K562 (cell line): ENCODE measurements around the gene AIG1. TPM values are rescaled to one million over a fixed set of nuclear protein-coding genes. Genes with fewer than 3 reads are reported as not detected.

Experiments used
- ATF1 ChIP-seq, 2 experiments: fragments of 450-650 bp in 1 of 2; IDR thresholded peaks; 2 replicates each; pipeline ENCODE4 v1.6.1; 2016; ENCODE audit warnings: missing compliant biosample characterization in 1 of 2, missing genetic modification characterization in 1 of 2
- ATF6 ChIP-seq: sonication (generic); formaldehyde crosslinking; IDR thresholded peaks from 2 replicates; pipeline ENCODE4 v1.4.0; 2020; ENCODE audit warnings: mild to moderate bottlenecking, missing genetic modification reagents
- CAMTA2 ChIP-seq: fragments of 250-450 bp; sonication (Bioruptor Pico); conservative IDR thresholded peaks from 2 replicates; pipeline ENCODE4 v1.5.1; 2022
- CBFA2T2 ChIP-seq: fragments of 450-650 bp; conservative IDR thresholded peaks from 2 replicates; pipeline ENCODE4 v1.6.1; 2017; ENCODE audit warnings: mild to moderate bottlenecking
- ERF ChIP-seq: fragments of 450-650 bp; formaldehyde crosslinking; IDR thresholded peaks from 2 replicates; pipeline ENCODE4 v1.4.0; 2020; ENCODE audit warnings: mild to moderate bottlenecking, mixed read lengths
- HDAC8 ChIP-seq: fragments of 450-650 bp; IDR thresholded peaks from 2 replicates; pipeline ENCODE4 v1.6.1; 2016; ENCODE audit warnings: mild to moderate bottlenecking, missing genetic modification characterization, moderate library complexity, missing compliant biosample characterization
- KLF1 ChIP-seq: fragments of 450-650 bp; IDR thresholded peaks from 2 replicates; pipeline ENCODE4 v1.6.1; 2016; ENCODE audit warnings: missing genetic modification characterization, missing compliant biosample characterization
- LEF1 ChIP-seq: fragments of 450-650 bp; IDR thresholded peaks from 2 replicates; pipeline ENCODE4 v1.6.1; 2016; ENCODE audit warnings: mild to moderate bottlenecking
- MAX ChIP-seq: sonication (generic); formaldehyde crosslinking; IDR thresholded peaks from 2 replicates; pipeline ENCODE4 v1.9.0; 2022; ENCODE audit warnings: mild to moderate bottlenecking, missing genetic modification reagents
- MBD2 ChIP-seq: sonication (generic); IDR thresholded peaks from 2 replicates; pipeline ENCODE4 v1.6.1; 2016; ENCODE audit warnings: low read depth, borderline replicate concordance
- MED1 ChIP-seq: sonication (generic); formaldehyde crosslinking; IDR thresholded peaks from 2 replicates; pipeline ENCODE4 v1.8.1; 2023; ENCODE audit warnings: missing genetic modification reagents, borderline replicate concordance
- MXI1 ChIP-seq: IDR thresholded peaks from 2 replicates; pipeline ENCODE4 v1.6.1; 2011; ENCODE audit warnings: low read depth, mild to moderate bottlenecking, improper control_type of control experiment, low read length
- OTX1 ChIP-seq: fragments of 450-650 bp; formaldehyde crosslinking; IDR thresholded peaks from 2 replicates; pipeline ENCODE4 v1.4.0; 2022; ENCODE audit warnings: mild to moderate bottlenecking
- SETDB1 ChIP-seq: IDR thresholded peaks from one replicate; pipeline ENCODE4 v1.6.1; 2012; ENCODE audit warnings: low read length, control low read depth, inconsistent platforms
- SMAD3 ChIP-seq: fragments of 450-650 bp; formaldehyde crosslinking; conservative IDR thresholded peaks from 2 replicates; pipeline ENCODE4 v1.4.0; 2020; ENCODE audit warnings: mild to moderate bottlenecking
- ZBED1 ChIP-seq: IDR thresholded peaks from 2 replicates; pipeline ENCODE4 v1.6.1; 2014
- ZNF583 ChIP-seq: fragments of 250-450 bp; sonication (Bioruptor Pico); IDR thresholded peaks from 2 replicates; pipeline ENCODE4 v1.4.0; 2020
- polyA plus RNA-seq, 8 experiments: library from polyadenylated mRNA; depleted of rRNA in 4 of 8; stranded (reverse) in 5 of 8; unstranded in 3 of 8; fragments of >200 nt; fragmentation: Nextera tagmentation in 2 of 8; fragmentation: Illumina TruSeq in 1 of 8; extraction: Ambion mirVana in 2 of 8; extraction: Trizol in 1 of 8; gene quantifications; 2 replicates each; pipeline versions ENCODE4 v1.2.1 to v1.2.3, GENCODE V29; 2011 to 2014; ENCODE audit warnings: inconsistent platforms in 1 of 8, missing spikeins in 1 of 8
- total RNA-seq, 7 experiments: library from RNA; depleted of rRNA in 6 of 7; stranded (reverse); fragments of >200 nt in 6 of 7; fragmentation: Illumina TruSeq in 2 of 7; extraction: Trizol in 2 of 7; gene quantifications; 2 replicates each; pipeline versions ENCODE4 v1.2.1 to v1.2.3, GENCODE V29; 2011 to 2021; ENCODE audit warnings: low replicate concordance in 1 of 7
- TF ChIP-seq, protein P1 (sequence below): sonication (generic); formaldehyde crosslinking; IDR thresholded peaks from 2 replicates; pipeline ENCODE4 v1.8.0; 2022; ENCODE audit warnings: mild to moderate bottlenecking, missing genetic modification reagents
- TF ChIP-seq, protein P2 (sequence below): fragments of 250-450 bp; sonication (Bioruptor Pico); IDR thresholded peaks from 2 replicates; pipeline ENCODE4 v1.8.0; 2021; ENCODE audit warnings: moderate library complexity, mild to moderate bottlenecking, inconsistent platforms
- TF ChIP-seq, protein P3 (sequence below): fragments of 250-450 bp; sonication (Bioruptor Pico); IDR thresholded peaks from 2 replicates; pipeline ENCODE4 v1.5.0; 2021
- TF ChIP-seq, protein P4 (sequence below): fragments of 250-450 bp; sonication (Bioruptor Pico); IDR thresholded peaks from 2 replicates; pipeline ENCODE4 v1.8.0; 2022; ENCODE audit warnings: inconsistent platforms

AIG1 gene
- total and polyA plus RNA-seq, 9 of the 15 experiments (the other 6 are each of a cell fraction or from before 2014, with no cell fraction given): 74.8 to 333 (median 127) TPM

GRCh38 chr6:143060354-143060805, 309 bp upstream of the AIG1 start (continued):
- TF ChIP-seq SMAD3 (CRISPR knock-in tag): peak; percentile 79
- TF ChIP-seq CAMTA2 (CRISPR knock-in tag): no peak
- TF ChIP-seq, protein P1, sequence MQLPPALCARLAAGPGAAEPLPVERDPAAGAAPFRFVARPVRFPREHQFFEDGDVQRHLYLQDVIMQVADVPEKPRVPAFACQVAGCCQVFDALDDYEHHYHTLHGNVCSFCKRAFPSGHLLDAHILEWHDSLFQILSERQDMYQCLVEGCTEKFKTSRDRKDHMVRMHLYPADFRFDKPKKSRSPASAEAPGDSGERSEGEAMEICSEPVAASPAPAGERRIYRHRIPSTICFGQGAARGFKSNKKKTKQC (CRISPR knock-in tag): peak; percentile 86
- TF ChIP-seq ERF: peak; percentile 43; the same call in 1 of the 2 replicates
- TF ChIP-seq MXI1: no peak
- TF ChIP-seq MAX (CRISPR knock-in tag): no peak
- TF ChIP-seq KLF1 (tag): no peak
- no peak for TF ChIP-seq ZNF583 (CRISPR knock-in tag)
- TF ChIP-seq, protein P2, sequence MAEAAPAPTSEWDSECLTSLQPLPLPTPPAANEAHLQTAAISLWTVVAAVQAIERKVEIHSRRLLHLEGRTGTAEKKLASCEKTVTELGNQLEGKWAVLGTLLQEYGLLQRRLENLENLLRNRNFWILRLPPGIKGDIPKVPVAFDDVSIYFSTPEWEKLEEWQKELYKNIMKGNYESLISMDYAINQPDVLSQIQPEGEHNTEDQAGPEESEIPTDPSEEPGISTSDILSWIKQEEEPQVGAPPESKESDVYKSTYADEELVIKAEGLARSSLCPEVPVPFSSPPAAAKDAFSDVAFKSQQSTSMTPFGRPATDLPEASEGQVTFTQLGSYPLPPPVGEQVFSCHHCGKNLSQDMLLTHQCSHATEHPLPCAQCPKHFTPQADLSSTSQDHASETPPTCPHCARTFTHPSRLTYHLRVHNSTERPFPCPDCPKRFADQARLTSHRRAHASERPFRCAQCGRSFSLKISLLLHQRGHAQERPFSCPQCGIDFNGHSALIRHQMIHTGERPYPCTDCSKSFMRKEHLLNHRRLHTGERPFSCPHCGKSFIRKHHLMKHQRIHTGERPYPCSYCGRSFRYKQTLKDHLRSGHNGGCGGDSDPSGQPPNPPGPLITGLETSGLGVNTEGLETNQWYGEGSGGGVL (CRISPR knock-in tag): no peak
- no peak for TF ChIP-seq MED1 (CRISPR knock-in tag)
- TF ChIP-seq CBFA2T2: no peak
- 0 out of 2 replicates have a peak, but pooled peaks have one; percentile 64 for TF ChIP-seq HDAC8 (tag)
- no peak for TF ChIP-seq OTX1 (CRISPR knock-in tag)
- TF ChIP-seq, protein P3, sequence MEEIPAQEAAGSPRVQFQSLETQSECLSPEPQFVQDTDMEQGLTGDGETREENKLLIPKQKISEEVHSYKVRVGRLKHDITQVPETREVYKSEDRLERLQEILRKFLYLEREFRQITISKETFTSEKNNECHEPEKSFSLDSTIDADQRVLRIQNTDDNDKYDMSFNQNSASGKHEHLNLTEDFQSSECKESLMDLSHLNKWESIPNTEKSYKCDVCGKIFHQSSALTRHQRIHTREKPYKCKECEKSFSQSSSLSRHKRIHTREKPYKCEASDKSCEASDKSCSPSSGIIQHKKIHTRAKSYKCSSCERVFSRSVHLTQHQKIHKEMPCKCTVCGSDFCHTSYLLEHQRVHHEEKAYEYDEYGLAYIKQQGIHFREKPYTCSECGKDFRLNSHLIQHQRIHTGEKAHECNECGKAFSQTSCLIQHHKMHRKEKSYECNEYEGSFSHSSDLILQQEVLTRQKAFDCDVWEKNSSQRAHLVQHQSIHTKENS (CRISPR knock-in tag): no peak
- TF ChIP-seq ATF6: peak; percentile 55; the same call in 1 of the 2 replicates
- TF ChIP-seq, protein P4, sequence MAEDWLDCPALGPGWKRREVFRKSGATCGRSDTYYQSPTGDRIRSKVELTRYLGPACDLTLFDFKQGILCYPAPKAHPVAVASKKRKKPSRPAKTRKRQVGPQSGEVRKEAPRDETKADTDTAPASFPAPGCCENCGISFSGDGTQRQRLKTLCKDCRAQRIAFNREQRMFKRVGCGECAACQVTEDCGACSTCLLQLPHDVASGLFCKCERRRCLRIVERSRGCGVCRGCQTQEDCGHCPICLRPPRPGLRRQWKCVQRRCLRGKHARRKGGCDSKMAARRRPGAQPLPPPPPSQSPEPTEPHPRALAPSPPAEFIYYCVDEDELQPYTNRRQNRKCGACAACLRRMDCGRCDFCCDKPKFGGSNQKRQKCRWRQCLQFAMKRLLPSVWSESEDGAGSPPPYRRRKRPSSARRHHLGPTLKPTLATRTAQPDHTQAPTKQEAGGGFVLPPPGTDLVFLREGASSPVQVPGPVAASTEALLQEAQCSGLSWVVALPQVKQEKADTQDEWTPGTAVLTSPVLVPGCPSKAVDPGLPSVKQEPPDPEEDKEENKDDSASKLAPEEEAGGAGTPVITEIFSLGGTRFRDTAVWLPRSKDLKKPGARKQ (CRISPR knock-in tag): no peak
- peak; percentile 79; the same call in 1 of the 2 replicates for TF ChIP-seq ATF1 (CRISPR knock-in tag; IDR thresholded peaks at IDR 0.05)
- peak; percentile 99 for TF ChIP-seq ATF1 (tag; IDR thresholded peaks at IDR 0.05)
- no peak for TF ChIP-seq ZBED1
- no peak for TF ChIP-seq SETDB1
- no peak for TF ChIP-seq LEF1
- TF ChIP-seq MBD2: peak; percentile 75; the same call in 1 of the 2 replicates
